IPS-20b (cell line): ENCODE data around the gene RXRA.

Experiments
- H3K27ac ChIP-seq: one replicate; pipeline ENCODE4 v1.5.1; 2013; ENCODE audit warnings: low read length
- H3K27me3 ChIP-seq: 2 replicates; pipeline ENCODE4 v1.6.1; 2013; ENCODE audit warnings: mild to moderate bottlenecking, low read length, inconsistent platforms; ENCODE audit not compliant: insufficient read depth
- H3K36me3 ChIP-seq: 2 replicates; pipeline ENCODE4 v1.6.1; 2013; ENCODE audit warnings: low read depth, mild to moderate bottlenecking, inconsistent platforms, low read length, moderate library complexity; ENCODE audit not compliant: insufficient read depth
- H3K4me1 ChIP-seq: 2 replicates; pipeline ENCODE4 v1.6.1; 2013; ENCODE audit warnings: mild to moderate bottlenecking, control low read depth, inconsistent platforms, low read length, moderate library complexity; ENCODE audit not compliant: insufficient read depth
- H3K4me3 ChIP-seq: 2 replicates; pipeline ENCODE4 v1.5.1; 2013; ENCODE audit warnings: mild to moderate bottlenecking, low read length, inconsistent platforms
- H3K9ac ChIP-seq: 2 replicates; pipeline ENCODE4 v1.6.1; 2013; ENCODE audit warnings: low read depth, mild to moderate bottlenecking, inconsistent platforms, low read length, moderate library complexity
- H3K9me3 ChIP-seq: 2 replicates; pipeline ENCODE4 v1.6.1; 2013; ENCODE audit warnings: mild to moderate bottlenecking, low read depth, low read length, inconsistent platforms; ENCODE audit not compliant: insufficient read depth

RXRA gene

GRCh38 chr9:134372581-134373267, 46.5 kb downstream of the RXRA start:
- Histone ChIP-seq H3K27me3 (no peaks in the 10 kb centered on the region), H3K9ac (no peak overlapping the region), H3K9me3 (no peaks in the 10 kb centered on the region), H3K4me1 (no peaks in the 10 kb centered on the region; the same call in 1 of the 2 replicates), H3K36me3 (no peaks in the 10 kb centered on the region), H3K4me3 (no peak overlapping the region), H3K27ac (no peak overlapping the region)

- Histone ChIP-seq H3K9ac (no peak overlapping the region), H3K4me3 (no peak overlapping the region), H3K4me1 (no peaks in the 10 kb centered on the region; the same call in 1 of the 2 replicates), H3K27ac (no peak overlapping the region), H3K9me3 (no peaks in the 10 kb centered on the region), H3K27me3 (no peaks in the 10 kb centered on the region), H3K36me3 (no peaks in the 10 kb centered on the region)
Observed at GRCh38 chr9:134373269-134373668, 47.0 kb downstream of the RXRA start.

- no peaks in the 10 kb centered on the region for H3K36me3 ChIP-seq
- H3K4me1 ChIP-seq, result peaks cover under 1% of the 10 kb centered on the region; the same call in 1 of the 2 replicates
- no peak overlapping the region for H3K4me3 ChIP-seq
- no peak overlapping the region for H3K9ac ChIP-seq
- H3K9me3 ChIP-seq, result no peaks in the 10 kb centered on the region
- no peak overlapping the region for H3K27ac ChIP-seq
- no peaks in the 10 kb centered on the region for H3K27me3 ChIP-seq
Observed at GRCh38 chr9:134373953-134374300, 47.7 kb downstream of the RXRA start.

DNA sequence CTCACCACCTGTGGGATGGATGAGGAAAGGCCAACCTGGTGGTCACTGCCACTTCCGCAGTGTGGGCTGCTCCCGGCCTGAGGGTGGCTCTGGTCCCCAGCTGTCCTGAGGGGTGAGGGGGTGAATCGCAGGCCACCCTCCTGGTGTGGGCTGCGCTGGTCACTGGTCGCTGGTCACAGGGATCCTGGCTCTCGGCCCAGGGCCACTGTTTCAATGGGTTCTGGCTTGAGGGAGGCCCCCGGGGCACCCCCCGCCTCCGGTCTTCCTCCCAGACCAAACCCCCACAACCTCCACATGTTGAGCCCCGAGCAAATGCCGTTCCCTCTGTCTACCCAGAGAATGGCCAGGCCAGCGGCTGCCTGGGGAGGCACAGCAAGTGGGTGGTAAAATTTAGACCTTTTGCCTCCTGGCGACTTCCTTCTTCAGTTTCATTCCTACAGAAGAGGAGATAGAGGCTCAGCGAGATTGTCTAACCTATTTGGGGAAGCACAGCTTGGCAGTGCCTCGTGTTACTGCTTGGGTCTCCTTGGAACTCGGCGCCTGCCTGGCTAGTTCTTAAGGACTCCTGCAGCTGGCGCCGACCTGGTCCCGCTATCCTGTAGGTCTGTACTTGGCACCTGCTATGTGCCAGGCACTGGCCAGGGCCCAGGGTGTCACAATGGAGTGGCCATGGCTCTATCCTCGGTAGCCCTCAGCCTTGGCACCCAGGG, 48.2 kb downstream of the RXRA start:
- H3K9me3 ChIP-seq, result no peaks in the 10 kb centered on the region
- peaks cover 4% of the 10 kb centered on the region; the same call in 1 of the 2 replicates for H3K4me1 ChIP-seq
- no peaks in the 10 kb centered on the region for H3K27me3 ChIP-seq
- H3K4me3 ChIP-seq, result no peak overlapping the region
- H3K36me3 ChIP-seq, result no peaks in the 10 kb centered on the region
- no peak overlapping the region for H3K27ac ChIP-seq
- H3K9ac ChIP-seq, result no peak overlapping the region

DNA sequence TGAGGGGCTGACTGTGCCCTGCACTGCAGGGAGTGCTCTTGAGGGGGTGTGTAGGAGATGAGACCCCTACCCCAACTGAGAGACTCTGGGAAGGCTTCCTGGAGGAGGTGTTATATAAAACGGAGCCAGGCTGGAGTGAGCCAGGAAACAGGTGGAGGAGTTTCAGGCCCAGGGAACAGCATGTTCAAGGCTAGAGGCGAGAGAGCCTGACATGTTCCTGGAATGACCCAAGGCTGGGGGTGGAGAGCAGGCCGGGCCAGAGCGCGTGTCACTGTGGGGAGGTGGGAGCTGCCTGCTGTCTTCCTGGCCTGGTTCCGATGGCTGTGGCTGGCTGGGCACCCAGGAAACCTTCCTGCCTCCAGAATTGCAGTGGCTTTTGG, 48.7 kb downstream of the RXRA start:
- Histone ChIP-seq H3K27me3 (no peaks in the 10 kb centered on the region), H3K36me3 (no peaks in the 10 kb centered on the region), H3K27ac (no peak overlapping the region), H3K9ac (no peak overlapping the region), H3K4me1 (peaks cover 4% of the 10 kb centered on the region; the same call in 1 of the 2 replicates), H3K9me3 (no peaks in the 10 kb centered on the region), H3K4me3 (no peak overlapping the region)

GRCh38 chr9:134375430-134376385, 49.5 kb downstream of the RXRA start:
- H3K4me3 ChIP-seq, result no peak overlapping the region
- no peaks in the 10 kb centered on the region for H3K9me3 ChIP-seq
- peaks cover 4% of the 10 kb centered on the region; the same call in 1 of the 2 replicates for H3K4me1 ChIP-seq
- H3K27ac ChIP-seq, result no peak overlapping the region
- no peaks in the 10 kb centered on the region for H3K36me3 ChIP-seq
- no peaks in the 10 kb centered on the region for H3K27me3 ChIP-seq
- H3K9ac ChIP-seq, result no peak overlapping the region

DNA sequence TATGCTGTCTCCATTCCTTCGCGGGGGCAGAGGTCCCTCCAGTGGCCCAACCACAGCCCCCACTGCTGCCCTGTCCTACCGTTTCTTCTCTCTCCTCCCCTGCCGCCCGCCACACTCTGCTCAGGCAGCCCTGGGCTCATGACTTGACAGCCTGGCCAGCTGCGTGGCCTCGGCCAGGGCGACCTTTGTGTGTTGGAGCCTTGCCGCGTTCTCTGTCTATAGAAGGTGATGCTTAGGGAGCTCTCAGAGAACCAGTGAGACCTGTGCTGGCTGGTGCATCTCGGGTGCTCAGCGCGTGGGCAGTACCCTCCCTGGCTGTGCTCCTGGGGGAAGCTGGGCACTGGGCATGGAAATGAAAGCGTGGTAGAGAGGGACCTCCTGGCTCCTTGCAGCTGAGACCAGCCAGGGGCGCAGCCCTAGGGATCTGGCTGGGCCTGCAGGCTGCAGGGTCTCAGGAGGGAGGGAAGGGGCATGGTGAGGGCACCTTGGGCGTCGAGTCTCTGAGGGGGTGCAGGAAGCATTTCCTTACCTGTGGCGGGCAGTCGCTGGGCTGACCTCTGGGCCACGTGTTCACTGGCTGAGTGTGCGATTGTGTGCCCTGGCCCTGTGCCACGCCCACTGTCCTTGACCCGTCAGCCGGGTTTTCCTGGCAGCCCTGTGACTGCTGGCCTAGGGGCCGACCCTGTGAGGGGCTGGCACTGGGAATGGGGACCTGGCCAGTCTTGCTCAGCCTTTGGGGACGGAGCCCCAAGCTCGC, 50.3 kb downstream of the RXRA start:
- Histone ChIP-seq H3K27me3 (no peaks in the 10 kb centered on the region), H3K36me3 (no peaks in the 10 kb centered on the region), H3K9me3 (no peaks in the 10 kb centered on the region), H3K9ac (no peak overlapping the region), H3K4me1 (peaks cover 4% of the 10 kb centered on the region; the same call in 1 of the 2 replicates), H3K4me3 (no peak overlapping the region), H3K27ac (no peak overlapping the region)

GRCh38 chr9:134377143-134377484, 50.9 kb downstream of the RXRA start:
- no peaks in the 10 kb centered on the region for H3K9me3 ChIP-seq
- H3K27me3 ChIP-seq, result no peaks in the 10 kb centered on the region
- no peak overlapping the region for H3K9ac ChIP-seq
- H3K4me1 ChIP-seq, result peaks cover 4% of the 10 kb centered on the region; the same call in 1 of the 2 replicates
- no peaks in the 10 kb centered on the region for H3K36me3 ChIP-seq
- H3K4me3 ChIP-seq, result no peak overlapping the region
- H3K27ac ChIP-seq, result no peak overlapping the region

- H3K9me3 ChIP-seq, result no peaks in the 10 kb centered on the region
- no peaks in the 10 kb centered on the region for H3K36me3 ChIP-seq
- no peaks in the 10 kb centered on the region for H3K27me3 ChIP-seq
- H3K27ac ChIP-seq, result no peak overlapping the region
- H3K4me3 ChIP-seq, result no peak overlapping the region
- H3K9ac ChIP-seq, result no peak overlapping the region
- H3K4me1 ChIP-seq, result peaks cover 4% of the 10 kb centered on the region; the same call in 1 of the 2 replicates
Observed at GRCh38 chr9:134377976-134378375, 51.7 kb downstream of the RXRA start.

- Histone ChIP-seq H3K9ac (no peak overlapping the region), H3K4me1 (peaks cover 4% of the 10 kb centered on the region; the same call in 1 of the 2 replicates)
Observed at GRCh38 chr9:134378901-134379338, 52.7 kb downstream of the RXRA start.

GRCh38 chr9:134379831-134380365, 53.6 kb downstream of the RXRA start:
- no peak overlapping the region; the same call in 1 of the 2 replicates for H3K9ac ChIP-seq
- no peaks in the 10 kb centered on the region for H3K36me3 ChIP-seq
- H3K27me3 ChIP-seq, result no peaks in the 10 kb centered on the region
- H3K4me1 ChIP-seq, result peaks cover 4% of the 10 kb centered on the region; the same call in 1 of the 2 replicates
- H3K27ac ChIP-seq, result no peak overlapping the region
- no peaks in the 10 kb centered on the region for H3K9me3 ChIP-seq
- no peak overlapping the region for H3K4me3 ChIP-seq

More at GRCh38 chr9:134378901-134379338, 52.7 kb downstream of the RXRA start:
- H3K4me3 ChIP-seq, result no peak overlapping the region
- H3K36me3 ChIP-seq, result no peaks in the 10 kb centered on the region
- no peak overlapping the region for H3K27ac ChIP-seq
- no peaks in the 10 kb centered on the region for H3K27me3 ChIP-seq
- H3K9me3 ChIP-seq, result no peaks in the 10 kb centered on the region
